Measurements from ENCODE around the gene ZNF8.
A peak's percentile ranks its signal among the peaks of the same experiment; 100 is the strongest.

Gene ZNF8

GRCh38 chr19:58277197-58277596 lies 1.6 kb upstream of the ZNF8 start:
- DNase-seq (ENCODE audit: low spot score): no peak
- Histone ChIP-seq H3K4me3 (no peak overlapping the region), H3K27ac (no peak overlapping the region)
- TF ChIP-seq CTCF (IDR thresholded peaks at IDR 0.05): no peak

- no peak for DNase-seq (ENCODE audit: low spot score)
- TF ChIP-seq CTCF (IDR thresholded peaks at IDR 0.05): no peak
- Histone ChIP-seq H3K4me3 (peak overlapping the region; percentile 86), H3K27ac (peak overlapping the region; percentile 53 to 91)
Measured at GRCh38 chr19:58277748-58278540, 811 bp upstream of the ZNF8 start.

GRCh38 chr19:58279042-58279924 lies 528 bp downstream of the ZNF8 start:
- peak; percentile 83 for DNase-seq (ENCODE audit: low spot score)
- TF ChIP-seq CTCF (IDR thresholded peaks at IDR 0.05): no peak
- Histone ChIP-seq H3K27ac (peak overlapping the region; percentile 53 to 91), H3K4me3 (peak overlapping the region; percentile 86)

- TF ChIP-seq CTCF (IDR thresholded peaks at IDR 0.05): no peak
- H3K4me3 ChIP-seq: peak overlapping the region; percentile 86
- DNase-seq (ENCODE audit: low spot score): no peak
- no peak overlapping the region for H3K27ac ChIP-seq
Measured at GRCh38 chr19:58279925-58280316, 1.2 kb downstream of the ZNF8 start.

GRCh38 chr19:58284199-58284598 lies 5.4 kb downstream of the ZNF8 start:
- TF ChIP-seq CTCF (IDR thresholded peaks at IDR 0.05): no peak
- no peak for DNase-seq (ENCODE audit: low spot score)
- Histone ChIP-seq H3K4me3 (no peak overlapping the region), H3K27ac (no peak overlapping the region)

- Histone ChIP-seq H3K4me3 (no peak overlapping the region), H3K27ac (no peak overlapping the region)
- TF ChIP-seq CTCF (IDR thresholded peaks at IDR 0.05): no peak
- no peak for DNase-seq (ENCODE audit: low spot score)
Measured at GRCh38 chr19:58291943-58292342, 13.2 kb downstream of the ZNF8 start.
